ENCODE measurements around the gene SUSD2. TPM values are rescaled to one million over a fixed set of nuclear protein-coding genes. Genes with fewer than 3 reads are reported as not detected.
A peak's percentile ranks its signal among the peaks of the same experiment; 100 is the strongest.

Gene SUSD2
- total and polyA plus RNA-seq, 5 donors from 2014 or later, result 0.06 to 0.81 TPM; not detected in 3

GRCh38 chr22:24170188-24170587, 11.1 kb upstream of the SUSD2 start:
- H3K4me3 Mint-ChIP-seq, result no peak overlapping the region
- Histone ChIP-seq H3K36me3 (ENCODE audit: control insufficient read depth, insufficient read depth, low read length) (peaks cover 86% of the 10 kb centered on the region), H3K9me3 (ENCODE audit: control insufficient read depth in 2 of 2, low read length in 2 of 2) (no peaks in the 10 kb centered on the region), H3K27me3 (ENCODE audit: control insufficient read depth, insufficient read depth, low read length) (no peaks in the 10 kb centered on the region), H3K4me3 (ENCODE audit: low read depth, low read length) (no peak overlapping the region), H3K4me1 (ENCODE audit: control insufficient read depth, insufficient read depth, low read length, poor library complexity, severe bottlenecking) (no peaks in the 10 kb centered on the region), H3K27ac (ENCODE audit: insufficient read depth, low read length, poor library complexity, severe bottlenecking) (no peak overlapping the region)
- peaks cover 12% of the 10 kb centered on the region for H3K36me3 Mint-ChIP-seq
- no peaks in the 10 kb centered on the region for H3K27me3 Mint-ChIP-seq
- no peaks in the 10 kb centered on the region for H3K9me3 Mint-ChIP-seq
- ATAC-seq (ENCODE audit: low read depth in 2 of 2) (no peak), DNase-seq (no peak)
- H3K4me1 Mint-ChIP-seq, result peaks cover 0 to 4% (median 0%) of the 10 kb centered on the region in 4 donors
- no peak overlapping the region for H3K27ac Mint-ChIP-seq

- H3K4me1 ChIP-seq (ENCODE audit: control insufficient read depth, insufficient read depth, low read length, poor library complexity, severe bottlenecking), result no peaks in the 10 kb centered on the region
- no peaks in the 10 kb centered on the region for H3K27me3 ChIP-seq (ENCODE audit: control insufficient read depth, insufficient read depth, low read length)
- Mint-ChIP-seq H3K4me1 (peaks cover 0 to 4% (median 0%) of the 10 kb centered on the region in 4 donors), H3K27me3 (no peaks in the 10 kb centered on the region), H3K36me3 (peaks cover 12% of the 10 kb centered on the region), H3K4me3 (no peak overlapping the region), H3K27ac (no peak overlapping the region), H3K9me3 (no peaks in the 10 kb centered on the region)
- ATAC-seq (ENCODE audit: low read depth in 2 of 2) (no peak), DNase-seq (no peak)
- peaks cover 86% of the 10 kb centered on the region for H3K36me3 ChIP-seq (ENCODE audit: control insufficient read depth, insufficient read depth, low read length)
- no peaks in the 10 kb centered on the region for H3K9me3 ChIP-seq (ENCODE audit: control insufficient read depth in 2 of 2, low read length in 2 of 2)
- no peak overlapping the region for H3K4me3 ChIP-seq (ENCODE audit: low read depth, low read length)
- no peak overlapping the region for H3K27ac ChIP-seq (ENCODE audit: insufficient read depth, low read length, poor library complexity, severe bottlenecking)
These were observed 10.7 kb upstream of the SUSD2 start for GRCh38 chr22:24170632-24171031.

GRCh38 chr22:24171822-24172221, 9.5 kb upstream of the SUSD2 start:
- no peak overlapping the region for H3K4me3 ChIP-seq (ENCODE audit: low read depth, low read length)
- Mint-ChIP-seq H3K27me3 (no peaks in the 10 kb centered on the region), H3K4me1 (peaks cover 0 to 4% (median 0%) of the 10 kb centered on the region in 4 donors), H3K9me3 (peaks cover 0 to 2% (median 0%) of the 10 kb centered on the region in 7 donors), H3K36me3 (peaks cover 12% of the 10 kb centered on the region), H3K27ac (no peak overlapping the region), H3K4me3 (no peak overlapping the region)
- H3K27ac ChIP-seq (ENCODE audit: insufficient read depth, low read length, poor library complexity, severe bottlenecking), result no peak overlapping the region
- no peak for ATAC-seq (ENCODE audit: low read depth in 2 of 2)
- H3K27me3 ChIP-seq (ENCODE audit: control insufficient read depth, insufficient read depth, low read length), result no peaks in the 10 kb centered on the region
- DNase-seq, result no peak
- no peaks in the 10 kb centered on the region for H3K4me1 ChIP-seq (ENCODE audit: control insufficient read depth, insufficient read depth, low read length, poor library complexity, severe bottlenecking)
- no peaks in the 10 kb centered on the region for H3K9me3 ChIP-seq (ENCODE audit: control insufficient read depth in 2 of 2, low read length in 2 of 2)
- H3K36me3 ChIP-seq (ENCODE audit: control insufficient read depth, insufficient read depth, low read length), result peaks cover 84% of the 10 kb centered on the region

GRCh38 chr22:24175160-24175808, 6.0 kb upstream of the SUSD2 start:
- Mint-ChIP-seq H3K27ac (peak overlapping the region in 1 of 3 donors; percentile 42), H3K9me3 (peaks cover 0 to 2% (median 0%) of the 10 kb centered on the region in 7 donors), H3K4me1 (peaks cover 0 to 3% (median 0%) of the 10 kb centered on the region in 4 donors), H3K36me3 (peaks cover 3% of the 10 kb centered on the region), H3K27me3 (no peaks in the 10 kb centered on the region), H3K4me3 (no peak overlapping the region)
- Histone ChIP-seq H3K36me3 (ENCODE audit: control insufficient read depth, insufficient read depth, low read length) (peaks cover 54% of the 10 kb centered on the region), H3K4me3 (ENCODE audit: low read depth, low read length) (no peak overlapping the region), H3K27ac (ENCODE audit: insufficient read depth, low read length, poor library complexity, severe bottlenecking) (no peak overlapping the region), H3K4me1 (ENCODE audit: control insufficient read depth, insufficient read depth, low read length, poor library complexity, severe bottlenecking) (no peaks in the 10 kb centered on the region), H3K27me3 (ENCODE audit: control insufficient read depth, insufficient read depth, low read length) (no peaks in the 10 kb centered on the region), H3K9me3 (ENCODE audit: control insufficient read depth in 2 of 2, low read length in 2 of 2) (no peaks in the 10 kb centered on the region)
- DNase-seq (peak; percentile 34 to 56 (median 54)), ATAC-seq (ENCODE audit: low read depth in 2 of 2) (peak; percentile 33 to 42)

GRCh38 chr22:24176040-24176439, 5.2 kb upstream of the SUSD2 start:
- Mint-ChIP-seq H3K4me3 (no peak overlapping the region), H3K27ac (no peak overlapping the region), H3K27me3 (no peaks in the 10 kb centered on the region), H3K36me3 (peaks cover 3% of the 10 kb centered on the region), H3K4me1 (peaks cover 0 to 3% (median 0%) of the 10 kb centered on the region in 4 donors), H3K9me3 (peaks cover 0 to 2% (median 0%) of the 10 kb centered on the region in 7 donors)
- peaks cover 48% of the 10 kb centered on the region for H3K36me3 ChIP-seq (ENCODE audit: control insufficient read depth, insufficient read depth, low read length)
- no peak overlapping the region for H3K4me3 ChIP-seq (ENCODE audit: low read depth, low read length)
- H3K4me1 ChIP-seq (ENCODE audit: control insufficient read depth, insufficient read depth, low read length, poor library complexity, severe bottlenecking), result no peaks in the 10 kb centered on the region
- ATAC-seq (ENCODE audit: low read depth in 2 of 2) (no peak), DNase-seq (no peak)
- no peaks in the 10 kb centered on the region for H3K27me3 ChIP-seq (ENCODE audit: control insufficient read depth, insufficient read depth, low read length)
- H3K9me3 ChIP-seq (ENCODE audit: control insufficient read depth in 2 of 2, low read length in 2 of 2), result no peaks in the 10 kb centered on the region
- no peak overlapping the region for H3K27ac ChIP-seq (ENCODE audit: insufficient read depth, low read length, poor library complexity, severe bottlenecking)

GRCh38 chr22:24176630-24177029, 4.7 kb upstream of the SUSD2 start:
- peaks cover 0 to 3% (median 0%) of the 10 kb centered on the region in 4 donors for H3K4me1 Mint-ChIP-seq
- peaks cover 42% of the 10 kb centered on the region for H3K36me3 ChIP-seq (ENCODE audit: control insufficient read depth, insufficient read depth, low read length)

GRCh38 chr22:24177045-24177444, 4.2 kb upstream of the SUSD2 start:
- Mint-ChIP-seq H3K9me3 (peaks cover 0 to 2% (median 0%) of the 10 kb centered on the region in 7 donors), H3K4me3 (no peak overlapping the region), H3K4me1 (peaks cover 0 to 3% (median 0%) of the 10 kb centered on the region in 4 donors), H3K27me3 (no peaks in the 10 kb centered on the region), H3K36me3 (no peaks in the 10 kb centered on the region), H3K27ac (no peak overlapping the region)
- H3K36me3 ChIP-seq (ENCODE audit: control insufficient read depth, insufficient read depth, low read length), result peaks cover 38% of the 10 kb centered on the region
- H3K27me3 ChIP-seq (ENCODE audit: control insufficient read depth, insufficient read depth, low read length), result no peaks in the 10 kb centered on the region
- DNase-seq (no peak), ATAC-seq (ENCODE audit: low read depth in 2 of 2) (no peak)
- no peaks in the 10 kb centered on the region for H3K4me1 ChIP-seq (ENCODE audit: control insufficient read depth, insufficient read depth, low read length, poor library complexity, severe bottlenecking)
- no peaks in the 10 kb centered on the region for H3K9me3 ChIP-seq (ENCODE audit: control insufficient read depth in 2 of 2, low read length in 2 of 2)
- H3K4me3 ChIP-seq (ENCODE audit: low read depth, low read length), result no peak overlapping the region
- no peak overlapping the region for H3K27ac ChIP-seq (ENCODE audit: insufficient read depth, low read length, poor library complexity, severe bottlenecking)

More at GRCh38 chr22:24176630-24177029, 4.7 kb upstream of the SUSD2 start:
- no peak overlapping the region for H3K4me3 ChIP-seq (ENCODE audit: low read depth, low read length)
- no peaks in the 10 kb centered on the region for H3K9me3 ChIP-seq (ENCODE audit: control insufficient read depth in 2 of 2, low read length in 2 of 2)
- no peaks in the 10 kb centered on the region for H3K27me3 Mint-ChIP-seq
- H3K27me3 ChIP-seq (ENCODE audit: control insufficient read depth, insufficient read depth, low read length), result no peaks in the 10 kb centered on the region
- ATAC-seq (ENCODE audit: low read depth in 2 of 2) (no peak), DNase-seq (no peak)
- H3K4me1 ChIP-seq (ENCODE audit: control insufficient read depth, insufficient read depth, low read length, poor library complexity, severe bottlenecking), result no peaks in the 10 kb centered on the region
- peaks cover 0 to 2% (median 0%) of the 10 kb centered on the region in 7 donors for H3K9me3 Mint-ChIP-seq
- H3K27ac Mint-ChIP-seq, result no peak overlapping the region
- no peak overlapping the region for H3K27ac ChIP-seq (ENCODE audit: insufficient read depth, low read length, poor library complexity, severe bottlenecking)
- peaks cover 3% of the 10 kb centered on the region for H3K36me3 Mint-ChIP-seq
- no peak overlapping the region for H3K4me3 Mint-ChIP-seq

GRCh38 chr22:24177456-24177855, 3.8 kb upstream of the SUSD2 start:
- Histone ChIP-seq H3K27me3 (ENCODE audit: control insufficient read depth, insufficient read depth, low read length) (no peaks in the 10 kb centered on the region), H3K9me3 (ENCODE audit: control insufficient read depth in 2 of 2, low read length in 2 of 2) (no peaks in the 10 kb centered on the region), H3K4me3 (ENCODE audit: low read depth, low read length) (no peak overlapping the region), H3K4me1 (ENCODE audit: control insufficient read depth, insufficient read depth, low read length, poor library complexity, severe bottlenecking) (no peaks in the 10 kb centered on the region), H3K27ac (ENCODE audit: insufficient read depth, low read length, poor library complexity, severe bottlenecking) (no peak overlapping the region), H3K36me3 (ENCODE audit: control insufficient read depth, insufficient read depth, low read length) (peaks cover 34% of the 10 kb centered on the region)
- Mint-ChIP-seq H3K4me1 (peaks cover 0 to 3% (median 0%) of the 10 kb centered on the region in 4 donors), H3K27me3 (no peaks in the 10 kb centered on the region), H3K9me3 (peaks cover 0 to 2% (median 0%) of the 10 kb centered on the region in 7 donors), H3K4me3 (no peak overlapping the region), H3K27ac (no peak overlapping the region), H3K36me3 (no peaks in the 10 kb centered on the region)
- ATAC-seq (ENCODE audit: low read depth in 2 of 2) (no peak), DNase-seq (no peak)

Measured in CD4-positive, CD25-positive, alpha-beta regulatory T cell (primary cell).